AG04450 (cell line): Measurements from ENCODE around the gene GRK5. TPM values are rescaled to one million over a fixed set of nuclear protein-coding genes. Genes with fewer than 3 reads are reported as not detected.

Source experiments
- CTCF ChIA-PET: fragments of 300-600, 350-600 bp; formaldehyde crosslinking; extraction: SDS; loops from one replicate; lab custom pipeline; 2022; ENCODE audit warnings: antibody characterized with exemption, inconsistent platforms; lab: Charles Lee
- POLR2A ChIA-PET: fragments of 350-600 bp; formaldehyde crosslinking; extraction: SDS; loops from one replicate; lab custom pipeline; 2021; ENCODE audit warnings: antibody characterized with exemption, inconsistent platforms; lab: Yijun Ruan, JAX
- DNase-seq: peaks from one replicate; pipeline ENCODE4 v3.0.0-alpha.2; 2011; ENCODE audit warnings: low read depth, low spot score
- H3K27ac ChIP-seq: one replicate; pipeline ENCODE4 v1.5.1; 2012; ENCODE audit warnings: low read depth, low read length, control low read depth
- H3K27me3 ChIP-seq: one replicate; pipeline ENCODE4 v1.6.0; 2012; ENCODE audit warnings: low read length; ENCODE audit not compliant: control insufficient read depth, insufficient read depth
- H3K4me3 ChIP-seq: 2 replicates; pipeline ENCODE4 v1.5.1; 2011; ENCODE audit warnings: mild to moderate bottlenecking, low read depth, low read length, control low read depth
- H3K9me3 ChIP-seq: 2 replicates; pipeline ENCODE4 v1.5.1; 2012; ENCODE audit warnings: low read length; ENCODE audit not compliant: control insufficient read depth, insufficient read depth
- CTCF ChIP-seq: IDR thresholded peaks from 2 replicates; pipeline ENCODE4 v1.5.1; 2011; ENCODE audit warnings: low read depth, low read length, control low read depth, inconsistent platforms
- polyA plus RNA-seq: library from polyadenylated mRNA; depleted of rRNA; stranded (reverse); fragments of >200 nt; gene quantifications from 2 replicates; pipeline ENCODE4 v1.2.3, GENCODE V29; 2011

Gene GRK5
- polyA plus RNA-seq, 1 experiment = 27.6 TPM

- H3K27ac ChIP-seq = peak overlapping the region; percentile 60
- H3K9me3 ChIP-seq = no peaks in the 10 kb centered on the region; the same call in 1 of the 2 replicates
- no peak for TF ChIP-seq CTCF
- CTCF ChIA-PET = interaction anchor here (0.8 to 3.7 kb wide), 6 partner anchors 12 to 278 kb away, joined by 3 to 27 read pairs (median 6); no protein-coding TSS in a partner anchor
- no peak for DNase-seq
- POLR2A ChIA-PET = interaction anchor here (1.0 to 1.1 kb wide), 2 partner anchors 10 to 43 kb away, joined by 3 to 5 read pairs; no protein-coding TSS in a partner anchor
- no peaks in the 10 kb centered on the region for H3K27me3 ChIP-seq
- H3K4me3 ChIP-seq = no peak overlapping the region
Observed at GRCh38 chr10:119211176-119211575, 3.8 kb downstream of the GRK5 start.

GRCh38 chr10:119211625-119212441 is 4.5 kb downstream of the GRK5 start:
- peak overlapping the region; percentile 32 for H3K4me3 ChIP-seq
- POLR2A ChIA-PET = interaction anchor here (0.7 to 1.1 kb wide), 4 partner anchors 9 to 163 kb away, joined by 3 to 5 read pairs (median 3); no protein-coding TSS in a partner anchor
- DNase-seq = no peak
- peak overlapping the region; percentile 60 for H3K27ac ChIP-seq
- no peaks in the 10 kb centered on the region; the same call in 1 of the 2 replicates for H3K9me3 ChIP-seq
- CTCF ChIA-PET = interaction anchor here (0.8 to 3.7 kb wide), 6 partner anchors 13 to 278 kb away, joined by 3 to 27 read pairs (median 6); no protein-coding TSS in a partner anchor
- no peak for TF ChIP-seq CTCF
- no peaks in the 10 kb centered on the region for H3K27me3 ChIP-seq

- Histone ChIP-seq H3K27ac (no peak overlapping the region), H3K9me3 (no peaks in the 10 kb centered on the region), H3K4me3 (no peak overlapping the region), H3K27me3 (no peaks in the 10 kb centered on the region)
- TF ChIP-seq CTCF = no peak
- ChIA-PET POLR2A (no interaction called here), CTCF (no interaction called here)
- DNase-seq = no peak
Observed at GRCh38 chr10:119215371-119215770, 8.0 kb downstream of the GRK5 start.

GRCh38 chr10:119216127-119216526 is 8.8 kb downstream of the GRK5 start:
- Histone ChIP-seq H3K27ac (no peak overlapping the region), H3K27me3 (no peaks in the 10 kb centered on the region), H3K4me3 (no peak overlapping the region), H3K9me3 (no peaks in the 10 kb centered on the region)
- TF ChIP-seq CTCF = no peak
- CTCF ChIA-PET = no interaction called here
- no peak for DNase-seq
- POLR2A ChIA-PET = no interaction called here

- no peaks in the 10 kb centered on the region for H3K9me3 ChIP-seq
- H3K27me3 ChIP-seq = no peaks in the 10 kb centered on the region
- no peak for DNase-seq
- POLR2A ChIA-PET = interaction anchor here (1.3 to 1.4 kb wide), 3 partner anchors 8 to 30 kb away, joined by 3 to 14 read pairs (median 9); partner anchors contain the start of gene GRK5
- H3K27ac ChIP-seq = no peak overlapping the region
- TF ChIP-seq CTCF = no peak
- H3K4me3 ChIP-seq = no peak overlapping the region
- CTCF ChIA-PET = interaction anchor here (3.8 kb wide), 1 partner anchor 8 kb away, joined by 26 read pairs; no protein-coding TSS in a partner anchor
Observed at GRCh38 chr10:119217401-119217800, 10.0 kb downstream of the GRK5 start.
